Measurements from ENCODE around the gene MRC1. TPM values are rescaled to one million over a fixed set of nuclear protein-coding genes. Genes with fewer than 3 reads are reported as not detected.

The MRC1 gene
- total and polyA plus RNA-seq, 2 of the 8 experiments (the other 6 are each of a cell fraction or from before 2014, with no cell fraction given): 0.03 to 0.06 TPM

GRCh38 chr10:17789396-17789795, 19.8 kb upstream of the MRC1 start:
- DNase-seq (ENCODE audit: low read depth in 1 of 2, low spot score in 2 of 2) (no peak), FAIRE-seq (no peak)
- H3K36me3 ChIP-seq (ENCODE audit: control insufficient read depth in 2 of 4, insufficient read depth in 4 of 4, low read length in 3 of 4): no peaks in the 10 kb centered on the region
- no peak overlapping the region for H2BK12ac ChIP-seq (ENCODE audit: low read depth, low read length)
- no peak overlapping the region for H3K23ac ChIP-seq (ENCODE audit: insufficient read length)
- no peak overlapping the region for H3K14ac ChIP-seq (ENCODE audit: insufficient read length)
- no peaks in the 10 kb centered on the region for H3K79me1 ChIP-seq (ENCODE audit: low read depth, low read length)
- H2BK120ac ChIP-seq (replicated peaks; ENCODE audit: low read depth, low read length): no peak overlapping the region
- POLR2A ChIA-PET (ENCODE audit: partially characterized antibody): no interaction called here
- no peaks in the 10 kb centered on the region; a peak in 1 of 7 replicates for H3K4me1 ChIP-seq (replicated peaks in 1 of 4; ENCODE audit: control insufficient read depth in 3 of 4, insufficient read depth in 4 of 4, low read length in 3 of 4)
- no peaks in the 10 kb centered on the region for H3K9me3 ChIP-seq (ENCODE audit: insufficient read depth in 2 of 2, low read depth in 1 of 2, low read length in 1 of 2)
- no peak overlapping the region for H3K27ac ChIP-seq (ENCODE audit: low read depth, low read length)
- no peaks in the 10 kb centered on the region for H3K23me2 ChIP-seq (ENCODE audit: low read depth, low read length)
- no peak overlapping the region for H3K56ac ChIP-seq (replicated peaks; ENCODE audit: insufficient read length, low read depth, low read length)
- no peak overlapping the region for H2BK5ac ChIP-seq (ENCODE audit: low read depth, low read length)
- H2AFZ ChIP-seq (ENCODE audit: low read length): no peak overlapping the region
- no peak overlapping the region for H2BK15ac ChIP-seq (ENCODE audit: low read length)
- H4K91ac ChIP-seq (replicated peaks; ENCODE audit: insufficient read length, low read length): no peak overlapping the region
- no peak overlapping the region for H3K4me2 ChIP-seq (ENCODE audit: insufficient read depth in 1 of 2, low read depth in 2 of 2, low read length in 2 of 2)
- no peak overlapping the region for H3K4me3 ChIP-seq (ENCODE audit: extremely low read depth in 1 of 4, insufficient read depth in 2 of 4, low read depth in 3 of 4, low read length in 4 of 4)
- no peak overlapping the region for H3K4ac ChIP-seq (replicated peaks; ENCODE audit: insufficient read length, low read depth, low read length)
- 96% methylated on average over 7 of the region's 7 CpGs; no CpG with 5 or more reads in 1 of the 2 experiments for WGBS, 2 experiments (ENCODE audit: extremely low coverage in 1 of 2, insufficient coverage in 1 of 2, insufficient read length in 1 of 2, insufficient replicate concordance in 2 of 2, low coverage in 1 of 2, low lambda C conversion rate in 2 of 2, missing lambda C conversion rate in 1 of 2)
- CTCF ChIA-PET (ENCODE audit: partially characterized antibody): interaction anchor here (0.6 to 3.9 kb wide), 4 partner anchors 9 to 16 kb away, joined by 3 to 18 read pairs (median 7); no protein-coding TSS in a partner anchor
- H4K20me1 ChIP-seq (replicated peaks in 1 of 2; ENCODE audit: control insufficient read depth in 1 of 2, insufficient read depth in 2 of 2, low read length in 2 of 2): no peaks in the 10 kb centered on the region
- H3K27me3 ChIP-seq (replicated peaks in 1 of 4; ENCODE audit: control insufficient read depth in 3 of 4, extremely low read depth in 1 of 4, insufficient read depth in 3 of 4, low read length in 3 of 4): no peaks in the 10 kb centered on the region
- H2BK20ac ChIP-seq (ENCODE audit: low read length): no peak overlapping the region
- no peak overlapping the region for H2AK5ac ChIP-seq (ENCODE audit: low read depth, low read length)
- no peaks in the 10 kb centered on the region for H3K79me2 ChIP-seq (ENCODE audit: control insufficient read depth in 1 of 2, insufficient read depth in 2 of 2, low read length in 2 of 2)
- H3K18ac ChIP-seq (ENCODE audit: extremely low read depth, low read length): no peak overlapping the region
- no peak overlapping the region for H3K9ac ChIP-seq (replicated peaks in 1 of 4; ENCODE audit: extremely low read depth in 1 of 4, low read depth in 3 of 4, low read length in 3 of 4)
- H4K5ac ChIP-seq (ENCODE audit: insufficient read length, low read depth, low read length): no peak overlapping the region
- no peak overlapping the region for H4K8ac ChIP-seq (ENCODE audit: extremely low read depth, insufficient read depth, low read length)
- TF ChIP-seq, protein P1, sequence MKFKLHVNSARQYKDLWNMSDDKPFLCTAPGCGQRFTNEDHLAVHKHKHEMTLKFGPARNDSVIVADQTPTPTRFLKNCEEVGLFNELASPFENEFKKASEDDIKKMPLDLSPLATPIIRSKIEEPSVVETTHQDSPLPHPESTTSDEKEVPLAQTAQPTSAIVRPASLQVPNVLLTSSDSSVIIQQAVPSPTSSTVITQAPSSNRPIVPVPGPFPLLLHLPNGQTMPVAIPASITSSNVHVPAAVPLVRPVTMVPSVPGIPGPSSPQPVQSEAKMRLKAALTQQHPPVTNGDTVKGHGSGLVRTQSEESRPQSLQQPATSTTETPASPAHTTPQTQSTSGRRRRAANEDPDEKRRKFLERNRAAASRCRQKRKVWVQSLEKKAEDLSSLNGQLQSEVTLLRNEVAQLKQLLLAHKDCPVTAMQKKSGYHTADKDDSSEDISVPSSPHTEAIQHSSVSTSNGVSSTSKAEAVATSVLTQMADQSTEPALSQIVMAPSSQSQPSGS (IDR thresholded peaks at IDR 0.05; ENCODE audit: low read length): no peak
